Measurements from ENCODE around the gene KCNK16. TPM values are rescaled to one million over a fixed set of nuclear protein-coding genes. Genes with fewer than 3 reads are reported as not detected.

KCNK16 gene
- total RNA-seq, 1 experiment from 2014 or later, result not detected

DNA sequence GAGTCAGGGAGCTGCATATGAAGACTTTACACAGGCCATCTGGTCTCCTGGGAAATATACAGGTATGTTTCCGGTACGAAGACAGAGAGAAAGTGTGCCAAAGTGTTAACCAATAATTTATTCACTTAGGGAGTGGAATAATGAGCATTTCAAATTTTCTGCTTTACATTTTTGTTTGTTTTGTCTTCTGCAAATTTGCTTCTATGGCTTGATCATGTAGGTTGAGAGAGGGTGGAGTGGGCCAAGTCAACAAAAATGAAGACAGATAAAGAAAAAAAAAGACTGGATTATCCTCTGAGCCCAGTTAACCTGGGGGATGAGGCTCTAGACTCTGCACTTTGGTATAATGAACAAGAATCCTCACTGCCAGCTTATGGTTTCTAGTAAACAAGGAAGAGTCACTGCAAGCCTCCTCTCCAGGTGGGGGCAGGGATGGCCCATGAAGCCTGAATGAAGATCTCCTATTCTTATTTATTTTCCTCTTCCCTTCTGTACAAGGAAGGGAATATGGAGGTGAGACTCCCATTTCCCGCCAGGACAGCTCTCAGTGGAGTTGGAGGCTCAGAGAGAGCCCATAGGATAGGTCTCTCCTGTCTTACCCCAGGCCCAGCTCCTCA is 46.0 kb downstream of the KCNK16 start:
- in situ Hi-C loops (cut with HindIII; ENCODE audit: low pct_unique_long_range_greater_than_20kb, low sequenced_read_pairs) (no loop called here), intact Hi-C loops (cut with micrococcal nuclease; ENCODE audit: unreplicated experiment) (no loop called here)
- H3K36me3 ChIP-seq (ENCODE audit: control insufficient read depth, insufficient read depth, low read length), result no peaks in the 10 kb centered on the region
- no peak overlapping the region for H3K27ac ChIP-seq (ENCODE audit: low read length)
- BruUV-seq (replicated peaks), result no TSS peak
- H3K4me1 ChIP-seq (ENCODE audit: control insufficient read depth, insufficient read depth, low read length), result no peaks in the 10 kb centered on the region; the same call in 1 of the 2 replicates
- ChIA-PET CTCF (no interaction called here), POLR2A (interaction anchor here (0.6 kb wide), 1 partner anchor 217 kb away, joined by 7 read pairs; no protein-coding TSS in a partner anchor)
- no peaks in the 10 kb centered on the region; the same call in 1 of the 2 replicates for H3K27me3 ChIP-seq (ENCODE audit: control insufficient read depth, insufficient read depth, low read length)
- DNase-seq (ENCODE audit: low read depth, low spot score) (no peak), ATAC-seq (no peak)
- TF ChIP-seq SIN3A (IDR thresholded peaks at IDR 0.05; ENCODE audit: borderline replicate concordance, insufficient read depth, low read depth, low read length) (no peak), TCF7L2 (IDR thresholded peaks at IDR 0.05; ENCODE audit: low read depth, low read length) (no peak), POLR2AphosphoS5 (IDR thresholded peaks at IDR 0.05; ENCODE audit: low read depth, low read length) (no peak)
- TF ChIP-seq, protein P1, sequence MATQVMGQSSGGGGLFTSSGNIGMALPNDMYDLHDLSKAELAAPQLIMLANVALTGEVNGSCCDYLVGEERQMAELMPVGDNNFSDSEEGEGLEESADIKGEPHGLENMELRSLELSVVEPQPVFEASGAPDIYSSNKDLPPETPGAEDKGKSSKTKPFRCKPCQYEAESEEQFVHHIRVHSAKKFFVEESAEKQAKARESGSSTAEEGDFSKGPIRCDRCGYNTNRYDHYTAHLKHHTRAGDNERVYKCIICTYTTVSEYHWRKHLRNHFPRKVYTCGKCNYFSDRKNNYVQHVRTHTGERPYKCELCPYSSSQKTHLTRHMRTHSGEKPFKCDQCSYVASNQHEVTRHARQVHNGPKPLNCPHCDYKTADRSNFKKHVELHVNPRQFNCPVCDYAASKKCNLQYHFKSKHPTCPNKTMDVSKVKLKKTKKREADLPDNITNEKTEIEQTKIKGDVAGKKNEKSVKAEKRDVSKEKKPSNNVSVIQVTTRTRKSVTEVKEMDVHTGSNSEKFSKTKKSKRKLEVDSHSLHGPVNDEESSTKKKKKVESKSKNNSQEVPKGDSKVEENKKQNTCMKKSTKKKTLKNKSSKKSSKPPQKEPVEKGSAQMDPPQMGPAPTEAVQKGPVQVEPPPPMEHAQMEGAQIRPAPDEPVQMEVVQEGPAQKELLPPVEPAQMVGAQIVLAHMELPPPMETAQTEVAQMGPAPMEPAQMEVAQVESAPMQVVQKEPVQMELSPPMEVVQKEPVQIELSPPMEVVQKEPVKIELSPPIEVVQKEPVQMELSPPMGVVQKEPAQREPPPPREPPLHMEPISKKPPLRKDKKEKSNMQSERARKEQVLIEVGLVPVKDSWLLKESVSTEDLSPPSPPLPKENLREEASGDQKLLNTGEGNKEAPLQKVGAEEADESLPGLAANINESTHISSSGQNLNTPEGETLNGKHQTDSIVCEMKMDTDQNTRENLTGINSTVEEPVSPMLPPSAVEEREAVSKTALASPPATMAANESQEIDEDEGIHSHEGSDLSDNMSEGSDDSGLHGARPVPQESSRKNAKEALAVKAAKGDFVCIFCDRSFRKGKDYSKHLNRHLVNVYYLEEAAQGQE (IDR thresholded peaks at IDR 0.05; ENCODE audit: insufficient read depth in 1 of 2, low read depth in 2 of 2, low read length in 1 of 2), result no peak
- TF ChIP-seq, protein P2, sequence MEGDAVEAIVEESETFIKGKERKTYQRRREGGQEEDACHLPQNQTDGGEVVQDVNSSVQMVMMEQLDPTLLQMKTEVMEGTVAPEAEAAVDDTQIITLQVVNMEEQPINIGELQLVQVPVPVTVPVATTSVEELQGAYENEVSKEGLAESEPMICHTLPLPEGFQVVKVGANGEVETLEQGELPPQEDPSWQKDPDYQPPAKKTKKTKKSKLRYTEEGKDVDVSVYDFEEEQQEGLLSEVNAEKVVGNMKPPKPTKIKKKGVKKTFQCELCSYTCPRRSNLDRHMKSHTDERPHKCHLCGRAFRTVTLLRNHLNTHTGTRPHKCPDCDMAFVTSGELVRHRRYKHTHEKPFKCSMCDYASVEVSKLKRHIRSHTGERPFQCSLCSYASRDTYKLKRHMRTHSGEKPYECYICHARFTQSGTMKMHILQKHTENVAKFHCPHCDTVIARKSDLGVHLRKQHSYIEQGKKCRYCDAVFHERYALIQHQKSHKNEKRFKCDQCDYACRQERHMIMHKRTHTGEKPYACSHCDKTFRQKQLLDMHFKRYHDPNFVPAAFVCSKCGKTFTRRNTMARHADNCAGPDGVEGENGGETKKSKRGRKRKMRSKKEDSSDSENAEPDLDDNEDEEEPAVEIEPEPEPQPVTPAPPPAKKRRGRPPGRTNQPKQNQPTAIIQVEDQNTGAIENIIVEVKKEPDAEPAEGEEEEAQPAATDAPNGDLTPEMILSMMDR (IDR thresholded peaks at IDR 0.05), result no peak
- no peaks in the 10 kb centered on the region for H3K9me3 ChIP-seq (ENCODE audit: control insufficient read depth, insufficient read depth, low read depth, low read length)
- no peak overlapping the region for H3K4me3 ChIP-seq (ENCODE audit: low read depth in 2 of 2, low read length in 2 of 2)

DNA sequence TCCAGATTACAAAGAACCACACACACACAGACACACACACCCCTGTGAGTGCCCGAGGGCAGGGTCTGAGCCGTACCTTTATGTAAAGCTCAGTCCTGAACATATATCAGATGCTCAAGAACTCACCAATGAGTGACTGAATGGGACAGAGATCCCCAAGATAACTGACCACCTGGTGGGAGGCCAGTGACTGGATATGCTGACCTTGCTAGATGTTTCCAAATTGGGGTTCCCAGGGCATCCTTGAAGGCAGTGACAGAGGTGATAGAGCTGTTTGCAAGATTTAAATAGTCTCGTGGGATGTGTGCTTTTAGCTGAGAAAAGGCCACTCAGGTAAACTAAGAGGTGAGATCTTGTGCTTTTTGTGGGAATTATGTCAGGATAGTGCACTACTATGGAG is 47.6 kb downstream of the KCNK16 start:
- ChIA-PET POLR2A (no interaction called here), CTCF (no interaction called here)
- TF ChIP-seq, protein P1 (IDR thresholded peaks at IDR 0.05; ENCODE audit: insufficient read depth in 1 of 2, low read depth in 2 of 2, low read length in 1 of 2), result no peak
- TF ChIP-seq POLR2AphosphoS5 (IDR thresholded peaks at IDR 0.05; ENCODE audit: low read depth, low read length), result no peak
- no peak for TF ChIP-seq SIN3A (IDR thresholded peaks at IDR 0.05; ENCODE audit: borderline replicate concordance, insufficient read depth, low read depth, low read length)
- TF ChIP-seq TCF7L2 (IDR thresholded peaks at IDR 0.05; ENCODE audit: low read depth, low read length), result no peak
- TF ChIP-seq, protein P2 (IDR thresholded peaks at IDR 0.05), result no peak
- H3K4me3 ChIP-seq (ENCODE audit: low read depth in 2 of 2, low read length in 2 of 2), result no peak overlapping the region
- no peak overlapping the region for H3K27ac ChIP-seq (ENCODE audit: low read length)
- ATAC-seq, result no peak
- DNase-seq (ENCODE audit: low read depth, low spot score), result no peak
- in situ Hi-C loops (cut with HindIII; ENCODE audit: low pct_unique_long_range_greater_than_20kb, low sequenced_read_pairs), result no loop called here
- intact Hi-C loops (cut with micrococcal nuclease; ENCODE audit: unreplicated experiment), result no loop called here
- H3K4me1 ChIP-seq (ENCODE audit: control insufficient read depth, insufficient read depth, low read length), result no peaks in the 10 kb centered on the region; the same call in 1 of the 2 replicates
- H3K9me3 ChIP-seq (ENCODE audit: control insufficient read depth, insufficient read depth, low read depth, low read length), result no peaks in the 10 kb centered on the region
- BruUV-seq (replicated peaks), result no TSS peak
- no peaks in the 10 kb centered on the region; the same call in 1 of the 2 replicates for H3K27me3 ChIP-seq (ENCODE audit: control insufficient read depth, insufficient read depth, low read length)
- H3K36me3 ChIP-seq (ENCODE audit: control insufficient read depth, insufficient read depth, low read length), result no peaks in the 10 kb centered on the region
